Stomach (tissue), 4 donors: ENCODE results near the gene UNC45B.

ENCODE experiments used
- EP300 ChIP-seq: sonication (generic); formaldehyde crosslinking; IDR thresholded peaks from one replicate; pipeline ENCODE4 v1.6.1; 2017; ENCODE audit warnings: antibody characterized with exemption
- POLR2A ChIP-seq, 4 donors: fragments of 450-650 bp; IDR thresholded peaks; one replicate each; pipeline ENCODE4 v1.6.1; 2016; ENCODE audit warnings: antibody characterized with exemption in 4 of 4, control low read depth in 2 of 4, mild to moderate bottlenecking in 1 of 4, moderate library complexity in 1 of 4
- POLR2AphosphoS5 ChIP-seq, 3 donors: sonication (generic); formaldehyde crosslinking; IDR thresholded peaks; one replicate each; pipeline ENCODE4 v1.6.1; 2016; ENCODE audit warnings: antibody characterized with exemption in 3 of 3
- TF ChIP-seq, protein P1 (sequence below), 7 experiments: fragments of 450-650 bp in 4 of 7; fragments of 200-600 bp in 3 of 7; sonication (generic) in 3 of 7; IDR thresholded peaks; one replicate each; pipeline ENCODE4 v1.5.1; 2016 to 2019; ENCODE audit warnings: antibody characterized with exemption in 7 of 7, control low read depth in 2 of 7, mild to moderate bottlenecking in 1 of 7

DNA sequence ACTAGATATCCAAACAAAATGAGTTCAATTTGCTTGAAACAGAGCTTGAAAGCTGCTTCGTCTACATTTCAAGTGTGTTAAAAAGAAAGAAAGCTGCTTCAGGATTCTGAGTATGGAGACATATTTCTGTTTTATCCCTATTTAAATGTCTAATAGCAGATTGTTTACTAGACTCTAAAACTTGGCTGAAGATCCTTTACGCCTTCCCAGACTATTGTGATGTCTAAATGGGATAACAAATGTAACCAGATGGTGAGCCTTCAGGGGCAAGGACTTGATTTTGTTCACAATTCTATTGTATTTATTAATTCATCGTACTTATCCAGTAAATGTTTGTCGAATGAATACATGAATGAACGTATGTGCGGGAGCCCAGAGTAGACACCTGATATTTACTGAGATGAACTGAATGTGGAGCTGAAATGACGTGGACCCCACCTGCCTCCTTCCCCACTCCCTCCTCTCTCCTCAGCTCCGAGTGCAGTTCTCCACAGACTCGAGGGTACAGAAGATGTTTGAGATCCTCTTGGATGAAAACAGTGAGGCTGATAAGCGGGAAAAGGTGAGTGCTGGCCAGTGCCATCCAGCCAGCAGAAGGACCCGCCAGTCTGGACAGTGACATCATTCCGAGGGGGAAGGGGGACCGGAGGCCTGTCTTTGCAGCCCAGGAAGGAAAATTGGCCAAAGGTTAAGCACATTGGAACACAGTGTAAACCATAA is 5.0 kb downstream of the UNC45B start:
- no peak for TF ChIP-seq POLR2AphosphoS5 (IDR thresholded peaks at IDR 0.05)
- TF ChIP-seq, protein P1, sequence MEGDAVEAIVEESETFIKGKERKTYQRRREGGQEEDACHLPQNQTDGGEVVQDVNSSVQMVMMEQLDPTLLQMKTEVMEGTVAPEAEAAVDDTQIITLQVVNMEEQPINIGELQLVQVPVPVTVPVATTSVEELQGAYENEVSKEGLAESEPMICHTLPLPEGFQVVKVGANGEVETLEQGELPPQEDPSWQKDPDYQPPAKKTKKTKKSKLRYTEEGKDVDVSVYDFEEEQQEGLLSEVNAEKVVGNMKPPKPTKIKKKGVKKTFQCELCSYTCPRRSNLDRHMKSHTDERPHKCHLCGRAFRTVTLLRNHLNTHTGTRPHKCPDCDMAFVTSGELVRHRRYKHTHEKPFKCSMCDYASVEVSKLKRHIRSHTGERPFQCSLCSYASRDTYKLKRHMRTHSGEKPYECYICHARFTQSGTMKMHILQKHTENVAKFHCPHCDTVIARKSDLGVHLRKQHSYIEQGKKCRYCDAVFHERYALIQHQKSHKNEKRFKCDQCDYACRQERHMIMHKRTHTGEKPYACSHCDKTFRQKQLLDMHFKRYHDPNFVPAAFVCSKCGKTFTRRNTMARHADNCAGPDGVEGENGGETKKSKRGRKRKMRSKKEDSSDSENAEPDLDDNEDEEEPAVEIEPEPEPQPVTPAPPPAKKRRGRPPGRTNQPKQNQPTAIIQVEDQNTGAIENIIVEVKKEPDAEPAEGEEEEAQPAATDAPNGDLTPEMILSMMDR (IDR thresholded peaks at IDR 0.05): no peak
- TF ChIP-seq POLR2A (IDR thresholded peaks at IDR 0.05): no peak
- no peak for TF ChIP-seq EP300
